ENCODE data around the gene STXBP5.

GRCh38 chr6:147384029-147384428 lies 179.8 kb downstream of the STXBP5 start:
- TF ChIP-seq CTCF (IDR thresholded peaks at IDR 0.05) (no peak), POLR2A (IDR thresholded peaks at IDR 0.05) (no peak)
